Fibroblast of lung (primary cell): ENCODE measurements around the gene MB.

Source experiments
- EZH2 ChIP-seq: IDR thresholded peaks from 2 replicates; pipeline ENCODE4 v1.5.1; 2012; ENCODE audit warnings: low read length, control low read depth, mild to moderate bottlenecking; ENCODE audit errors: missing control alignments
- TF ChIP-seq, protein P1 (sequence below), 2 donors: IDR thresholded peaks in 1 of 2; conservative IDR thresholded peaks in 1 of 2; 1 replicate in 1 of 2; 2 replicates in 1 of 2; pipeline ENCODE4 v1.5.1; 2011 to 2012; ENCODE audit warnings: low read length in 2 of 2, control low read depth in 1 of 2, inconsistent platforms in 1 of 2, low read depth in 1 of 2, mild to moderate bottlenecking in 1 of 2

DNA sequence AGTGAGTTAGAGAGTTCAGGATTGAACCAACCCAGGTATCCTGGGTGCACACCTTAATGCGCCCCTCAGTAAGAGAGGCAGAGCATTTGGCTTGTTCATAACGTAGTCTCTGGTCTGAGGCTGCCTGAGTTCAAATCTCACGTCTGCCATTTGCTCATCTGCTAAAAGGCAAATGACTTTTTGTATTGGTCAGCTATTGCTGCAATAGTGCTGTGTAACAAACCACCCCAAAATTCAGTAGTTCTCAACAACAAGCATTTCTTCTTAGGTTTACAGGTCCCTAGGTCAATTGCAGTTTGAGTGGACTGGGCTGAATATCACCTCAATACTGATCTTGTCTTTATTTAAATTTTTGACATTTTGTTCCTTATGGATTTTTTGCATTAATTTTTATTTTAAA, 58.4 kb downstream of the MB start:
- TF ChIP-seq, protein P1, sequence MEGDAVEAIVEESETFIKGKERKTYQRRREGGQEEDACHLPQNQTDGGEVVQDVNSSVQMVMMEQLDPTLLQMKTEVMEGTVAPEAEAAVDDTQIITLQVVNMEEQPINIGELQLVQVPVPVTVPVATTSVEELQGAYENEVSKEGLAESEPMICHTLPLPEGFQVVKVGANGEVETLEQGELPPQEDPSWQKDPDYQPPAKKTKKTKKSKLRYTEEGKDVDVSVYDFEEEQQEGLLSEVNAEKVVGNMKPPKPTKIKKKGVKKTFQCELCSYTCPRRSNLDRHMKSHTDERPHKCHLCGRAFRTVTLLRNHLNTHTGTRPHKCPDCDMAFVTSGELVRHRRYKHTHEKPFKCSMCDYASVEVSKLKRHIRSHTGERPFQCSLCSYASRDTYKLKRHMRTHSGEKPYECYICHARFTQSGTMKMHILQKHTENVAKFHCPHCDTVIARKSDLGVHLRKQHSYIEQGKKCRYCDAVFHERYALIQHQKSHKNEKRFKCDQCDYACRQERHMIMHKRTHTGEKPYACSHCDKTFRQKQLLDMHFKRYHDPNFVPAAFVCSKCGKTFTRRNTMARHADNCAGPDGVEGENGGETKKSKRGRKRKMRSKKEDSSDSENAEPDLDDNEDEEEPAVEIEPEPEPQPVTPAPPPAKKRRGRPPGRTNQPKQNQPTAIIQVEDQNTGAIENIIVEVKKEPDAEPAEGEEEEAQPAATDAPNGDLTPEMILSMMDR (conservative IDR thresholded peaks at IDR 0.05 in 1 of 2, IDR thresholded peaks at IDR 0.05 in 1 of 2; ENCODE audit: low read depth in 1 of 2, low read length in 2 of 2): no peak
- no peak for TF ChIP-seq EZH2
